NB4 (cell line): ENCODE measurements around the gene AP2A2.

ENCODE experiments used
- CTCF ChIP-seq: IDR thresholded peaks from one replicate; pipeline ENCODE4 v1.5.1; 2012; ENCODE audit warnings: low read depth, low read length
- MAX ChIP-seq: IDR thresholded peaks from 2 replicates; pipeline ENCODE4 v1.6.1; 2011; ENCODE audit warnings: low read depth, low read length
- MYC ChIP-seq: IDR thresholded peaks from 2 replicates; pipeline ENCODE4 v1.6.1; 2011; ENCODE audit warnings: low read depth, low read length
- POLR2A ChIP-seq: IDR thresholded peaks from 2 replicates; pipeline ENCODE4 v1.6.1; 2011; ENCODE audit warnings: mild to moderate bottlenecking; ENCODE audit not compliant: insufficient read length; ENCODE audit errors: extremely low read depth

- TF ChIP-seq CTCF, result no peak
- no peak for TF ChIP-seq MAX
- TF ChIP-seq MYC, result no peak
- no peak for TF ChIP-seq POLR2A
Observed at GRCh38 chr11:1026641-1027482, 101.2 kb downstream of the AP2A2 start.
